LHCN-M2 (cell line): Measurements from ENCODE around the gene ETV6. TPM values are rescaled to one million over a fixed set of nuclear protein-coding genes. Genes with fewer than 3 reads are reported as not detected.
A peak's percentile ranks its signal among the peaks of the same experiment; 100 is the strongest.

Source experiments
- DNase-seq: peaks from one replicate; pipeline ENCODE4 v3.0.0-alpha.2; 2012; ENCODE audit warnings: low read depth
- total RNA-seq: library from RNA; depleted of rRNA; stranded (reverse); fragments of >200 nt; gene quantifications from 2 replicates; pipeline ENCODE4 v1.2.3, GENCODE V29; 2014

Gene ETV6
- total RNA-seq, 1 experiment from 2014 or later: 5.3 TPM

DNA sequence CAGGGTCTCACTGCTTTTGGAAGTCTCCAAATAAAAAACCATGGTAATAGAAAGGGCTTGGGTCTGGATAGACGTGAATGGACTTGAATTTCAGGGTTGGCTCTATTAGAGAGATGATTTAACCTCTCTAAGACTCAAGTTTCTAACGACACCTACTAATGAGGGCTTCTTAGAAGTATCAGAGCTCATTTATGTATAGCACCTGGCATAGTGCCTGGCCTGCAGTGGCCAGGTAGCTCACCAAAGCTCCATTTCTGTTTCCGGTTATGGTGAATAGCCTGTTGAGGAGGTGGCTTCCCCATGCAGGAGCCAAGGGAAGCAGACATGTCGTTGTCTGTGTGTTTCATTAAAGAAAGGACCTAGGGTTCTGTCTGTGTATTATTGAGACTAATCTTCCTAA is 108.6 kb downstream of the ETV6 start:
- no peak for DNase-seq

DNA sequence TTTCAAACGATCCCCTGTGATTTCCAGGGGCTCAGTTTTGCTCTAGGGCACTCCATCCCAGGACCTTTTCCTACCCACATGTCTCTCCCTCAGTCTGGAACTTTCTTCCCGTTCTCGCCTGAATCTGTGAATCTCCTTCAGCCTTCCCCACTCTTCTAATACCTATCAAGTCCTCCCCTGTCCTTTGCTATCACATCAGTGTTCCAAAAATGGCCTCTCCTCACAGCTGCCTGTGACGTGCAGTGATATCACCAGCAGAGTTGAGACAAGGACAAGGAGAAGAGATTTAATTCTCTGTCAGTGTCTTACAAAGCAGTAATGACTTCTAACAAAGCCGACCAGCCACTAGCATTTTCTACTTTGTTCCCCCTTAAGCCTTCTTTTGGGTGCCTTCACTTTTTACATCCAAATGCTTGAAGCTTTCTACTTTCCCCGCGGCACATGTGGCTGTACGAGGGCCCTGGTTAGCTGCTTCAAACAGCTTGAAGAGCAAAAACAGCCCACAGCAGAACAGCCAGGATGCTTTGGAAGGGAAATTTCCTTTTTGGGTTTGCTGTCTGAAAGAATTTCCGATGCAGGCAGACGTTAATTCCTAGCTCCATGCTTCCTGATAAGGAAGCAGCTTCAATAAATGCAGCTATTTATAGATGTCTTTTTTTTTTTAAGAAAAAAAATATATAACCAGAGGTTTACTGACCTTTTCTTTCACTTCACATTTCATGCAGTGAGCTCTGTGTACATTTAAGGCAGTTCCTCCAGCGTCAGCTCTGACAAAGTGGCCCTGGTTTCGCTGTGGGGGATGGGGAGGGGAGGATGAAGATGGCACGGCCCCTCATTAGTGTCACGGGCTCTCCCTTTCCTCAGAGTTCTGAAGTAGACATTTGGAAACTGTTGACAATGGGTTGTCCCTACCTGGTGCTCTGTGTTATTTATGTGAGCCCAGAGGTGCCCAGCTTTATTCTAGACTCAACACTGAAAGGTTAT is 109.3 kb downstream of the ETV6 start:
- no peak for DNase-seq

- DNase-seq: no peak
Observed at GRCh38 chr12:11759494-11759878, 110.0 kb downstream of the ETV6 start.

DNA sequence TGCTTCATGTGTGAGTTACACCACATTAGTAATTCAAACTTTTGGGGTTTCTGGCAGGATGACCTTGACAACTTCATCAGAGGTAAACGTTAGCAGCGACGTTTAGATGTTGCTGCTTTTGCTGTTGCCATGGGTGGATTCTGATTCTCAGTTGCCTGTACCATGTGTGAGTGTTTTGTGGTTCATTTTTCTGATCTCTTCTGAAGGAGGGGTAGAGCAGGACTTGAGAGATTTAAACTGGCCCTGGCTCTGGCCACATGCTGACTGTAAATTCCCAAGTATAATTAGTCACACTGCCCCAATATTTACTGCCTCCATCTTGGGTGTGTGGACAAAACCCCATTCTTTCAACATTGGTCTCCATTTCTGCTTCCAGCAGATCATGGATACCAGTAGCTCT is 110.4 kb downstream of the ETV6 start:
- no peak for DNase-seq

DNA sequence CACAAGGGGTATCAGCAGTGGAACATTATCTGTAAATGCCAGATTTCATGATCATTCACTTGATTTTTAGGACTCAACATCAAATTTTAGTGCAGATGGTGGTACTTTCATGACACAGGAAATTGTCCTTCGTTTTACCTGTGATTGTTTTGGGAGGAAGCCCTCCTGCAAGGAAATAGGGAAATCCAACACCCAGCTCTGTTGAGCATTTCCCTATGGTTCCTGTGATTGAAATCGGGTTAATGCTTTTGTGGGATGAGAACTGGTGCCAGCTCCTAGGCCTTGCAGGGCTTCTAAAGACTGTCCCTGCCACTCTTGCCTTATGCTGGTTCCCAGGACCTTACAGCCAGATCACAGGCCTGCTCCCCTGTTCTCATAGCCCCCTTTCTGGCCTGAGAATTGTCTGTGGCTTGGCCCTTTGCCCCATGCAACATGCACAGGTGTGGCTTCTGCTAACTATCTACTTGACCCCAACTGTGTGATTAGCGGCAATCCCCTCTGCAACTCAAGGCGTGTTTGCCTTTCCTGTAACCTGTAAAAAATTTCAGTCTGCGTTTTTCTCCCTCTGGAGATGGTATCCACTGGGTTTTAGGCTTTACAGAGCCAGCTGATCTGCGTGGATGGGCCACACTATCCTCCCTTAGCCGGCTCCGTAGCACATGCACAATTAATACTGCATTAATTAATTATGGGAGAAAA is 112.5 kb downstream of the ETV6 start:
- DNase-seq: no peak

- DNase-seq: no peak
Observed at GRCh38 chr12:11762723-11763326, 113.4 kb downstream of the ETV6 start.

- DNase-seq: peak; percentile 28
Observed at GRCh38 chr12:11763760-11764520, 114.5 kb downstream of the ETV6 start.

DNA sequence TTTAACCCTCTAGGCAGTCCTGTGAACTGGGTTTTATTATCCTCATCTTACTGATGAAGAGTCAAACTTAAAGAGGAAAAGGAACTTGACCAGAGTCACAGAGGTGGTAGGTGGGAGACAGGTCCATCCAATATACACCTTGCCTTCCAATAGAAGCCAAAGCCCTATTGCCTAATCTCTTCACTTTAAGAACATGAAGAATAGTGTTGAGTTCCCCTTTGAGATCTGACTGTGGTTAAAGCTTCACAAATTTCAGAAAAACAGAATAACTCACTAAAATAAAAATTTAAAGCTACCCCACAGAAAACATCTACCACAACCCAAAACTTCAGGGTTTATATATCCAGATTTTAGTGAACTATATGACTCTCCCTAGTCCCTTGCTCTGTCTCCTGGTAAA is 115.4 kb downstream of the ETV6 start:
- DNase-seq: no peak

DNA sequence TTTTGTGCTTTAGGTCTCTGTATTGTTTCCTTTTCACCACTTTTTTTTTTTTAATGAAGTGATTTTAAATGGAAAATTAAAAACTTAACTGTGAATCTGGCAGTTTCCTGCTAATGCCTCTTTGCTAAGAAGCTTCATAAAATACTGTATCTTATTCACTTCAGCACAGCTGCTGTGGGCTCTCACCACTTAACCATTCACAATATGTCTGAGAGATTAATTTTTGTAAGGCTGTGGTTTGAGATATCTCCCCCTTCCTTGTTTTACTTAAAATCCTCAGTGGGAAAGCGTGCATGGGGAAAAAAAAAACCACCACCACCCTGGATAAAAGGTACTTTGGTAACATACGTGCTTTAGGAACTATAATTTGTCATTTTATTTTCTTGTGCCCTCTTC is 115.9 kb downstream of the ETV6 start:
- DNase-seq: peak; percentile 28

DNA sequence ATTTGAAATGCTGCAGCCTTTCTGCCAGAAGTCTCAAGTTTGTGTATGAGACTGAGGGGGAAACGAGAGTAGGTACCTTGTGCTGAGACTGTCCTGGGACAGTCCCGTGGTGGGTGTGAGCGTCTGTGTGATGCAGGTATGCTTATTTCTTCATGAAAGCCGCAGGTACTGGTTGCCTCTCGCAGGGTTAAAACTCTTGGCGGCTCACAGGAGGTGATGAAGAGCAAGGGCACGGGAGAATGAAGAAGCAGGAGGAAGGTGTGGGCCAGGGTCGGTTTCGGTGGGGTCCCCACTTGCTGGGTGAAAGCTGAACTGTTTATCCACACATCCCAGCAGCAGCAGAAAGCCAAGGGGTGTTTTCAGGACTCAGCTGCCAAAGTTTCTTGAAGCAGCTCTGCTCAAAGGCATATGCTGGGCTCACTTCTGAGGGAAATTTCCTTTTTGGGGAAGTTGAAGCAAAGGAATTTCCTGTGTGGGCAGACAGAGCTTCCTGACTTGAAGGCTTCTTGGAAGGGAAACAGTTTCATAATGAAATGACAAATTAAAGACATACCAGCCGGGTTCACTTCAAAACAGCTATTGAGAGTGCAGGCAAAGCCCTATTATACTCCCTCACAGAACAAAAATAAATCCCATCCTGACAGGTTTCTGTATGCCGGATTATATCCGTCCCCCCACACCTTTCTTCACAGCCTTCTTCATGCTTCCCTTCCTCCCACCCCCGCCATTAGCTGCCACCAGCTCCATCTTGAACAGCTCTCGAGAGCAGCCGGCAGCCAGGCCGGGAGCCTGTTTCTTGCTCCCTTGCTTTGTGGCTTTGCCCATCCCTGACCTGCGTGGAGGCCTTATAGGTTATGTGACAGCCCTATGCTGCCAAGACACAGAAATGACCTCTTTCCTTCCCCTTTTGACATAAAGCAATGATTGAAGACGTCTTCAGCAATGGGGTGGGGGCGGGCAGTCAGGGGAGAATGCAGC is 116.6 kb downstream of the ETV6 start:
- DNase-seq: no peak

DNA sequence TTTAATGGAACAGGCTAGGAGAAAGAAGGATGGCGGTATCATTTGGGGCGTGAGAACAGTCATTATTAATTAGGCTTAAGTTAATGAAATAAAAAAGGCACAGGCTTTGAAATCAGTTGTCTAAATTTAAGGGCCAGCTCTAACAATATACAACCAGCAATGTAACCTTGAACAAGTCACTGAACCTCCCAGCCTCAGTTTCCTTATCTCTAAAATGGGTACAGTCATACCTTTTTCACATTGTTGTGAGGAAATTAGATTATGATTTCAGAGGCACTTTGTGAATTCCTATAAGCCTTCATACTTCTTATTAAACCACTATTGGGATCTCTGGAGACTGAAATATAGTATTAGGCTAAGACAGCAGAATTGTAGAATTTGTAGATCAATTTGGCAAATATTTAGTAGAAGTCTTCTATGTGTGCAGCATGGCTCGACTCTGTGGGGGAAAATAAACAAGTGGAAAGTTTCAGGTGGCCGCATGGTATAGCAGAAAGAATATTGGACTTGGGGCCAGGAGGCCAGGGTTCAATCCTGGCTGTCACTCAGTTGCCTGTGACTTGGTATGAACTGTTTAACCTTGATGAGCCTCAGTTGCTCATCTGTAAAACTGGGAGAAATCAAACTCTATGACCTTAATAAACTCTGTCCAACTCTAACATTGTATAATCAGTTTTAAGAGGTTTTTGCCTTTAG is 117.7 kb downstream of the ETV6 start:
- DNase-seq: no peak

DNA sequence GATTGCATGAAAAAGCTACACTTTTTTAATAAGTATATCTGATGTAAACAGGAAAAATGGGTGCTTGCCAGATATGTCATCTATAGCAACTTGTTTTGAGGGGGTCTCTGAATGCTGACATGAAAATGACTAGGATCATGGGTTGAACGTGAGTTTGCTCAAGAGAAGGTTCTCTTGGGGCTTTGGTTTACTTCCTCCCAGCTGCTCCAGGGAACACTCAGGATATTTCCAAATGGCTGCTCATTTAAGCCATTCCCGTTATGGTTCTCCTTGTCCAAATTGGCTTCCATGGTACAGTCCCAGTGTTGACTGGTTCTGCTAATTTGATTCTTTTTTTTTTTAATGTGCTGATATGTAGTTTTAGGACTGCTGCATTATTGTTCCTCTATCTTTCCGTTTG is 118.3 kb downstream of the ETV6 start:
- DNase-seq: no peak

DNA sequence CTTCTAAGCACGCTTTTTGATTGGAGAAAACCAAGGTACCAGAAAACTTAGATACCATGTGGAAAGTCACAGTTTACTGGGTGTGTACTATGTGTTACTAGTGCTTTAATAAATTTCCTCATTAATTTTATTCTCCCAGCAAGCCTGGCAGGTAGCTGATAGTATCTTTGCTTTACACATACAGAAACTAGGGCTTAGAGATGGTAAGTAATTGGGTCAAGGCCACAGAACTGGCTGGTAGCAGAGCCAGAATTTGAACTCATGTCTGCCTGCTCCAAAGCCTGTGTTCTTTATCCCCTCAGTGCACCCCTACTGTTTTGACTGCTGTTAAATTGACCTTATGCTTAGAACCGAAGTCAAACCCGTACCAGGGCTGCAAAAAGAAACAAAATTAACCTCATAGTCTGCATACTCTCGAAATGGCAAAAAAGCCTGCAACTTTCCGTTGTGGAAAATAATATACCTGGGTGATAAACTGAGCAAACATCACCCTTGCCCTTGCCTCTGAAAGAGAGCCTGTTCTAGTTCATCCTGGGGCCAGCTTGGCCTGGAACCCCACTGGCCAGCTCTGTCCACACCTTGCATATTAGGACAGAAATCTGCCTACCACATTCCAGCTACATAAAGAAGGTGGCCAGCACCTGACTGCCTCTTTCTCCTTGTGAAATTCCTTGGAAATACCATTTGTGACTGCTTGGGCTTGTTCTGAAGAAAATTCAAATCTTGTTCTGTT is 118.9 kb downstream of the ETV6 start:
- no peak for DNase-seq

GRCh38 chr12:11769723-11770514 is 120.4 kb downstream of the ETV6 start:
- DNase-seq: no peak

DNA sequence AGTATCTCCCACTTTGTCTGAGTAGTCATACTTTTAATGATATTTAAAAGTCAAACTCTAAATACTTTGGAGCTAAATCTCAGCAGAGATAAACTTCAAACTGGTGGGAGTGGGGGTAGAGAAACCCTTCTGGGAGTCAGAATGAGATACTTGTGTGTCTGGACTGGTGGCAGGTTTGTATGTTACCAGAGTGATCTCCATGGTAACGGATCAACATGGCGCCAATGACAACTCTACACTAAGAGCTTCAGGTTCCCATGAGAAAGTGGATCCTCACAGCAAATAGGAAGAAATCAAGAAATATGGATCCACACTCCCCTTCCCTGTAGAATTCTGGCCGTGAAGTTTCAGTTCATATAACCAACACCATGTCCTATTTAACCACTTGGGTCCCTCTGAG is 121.9 kb downstream of the ETV6 start:
- peak; percentile 22 for DNase-seq

DNA sequence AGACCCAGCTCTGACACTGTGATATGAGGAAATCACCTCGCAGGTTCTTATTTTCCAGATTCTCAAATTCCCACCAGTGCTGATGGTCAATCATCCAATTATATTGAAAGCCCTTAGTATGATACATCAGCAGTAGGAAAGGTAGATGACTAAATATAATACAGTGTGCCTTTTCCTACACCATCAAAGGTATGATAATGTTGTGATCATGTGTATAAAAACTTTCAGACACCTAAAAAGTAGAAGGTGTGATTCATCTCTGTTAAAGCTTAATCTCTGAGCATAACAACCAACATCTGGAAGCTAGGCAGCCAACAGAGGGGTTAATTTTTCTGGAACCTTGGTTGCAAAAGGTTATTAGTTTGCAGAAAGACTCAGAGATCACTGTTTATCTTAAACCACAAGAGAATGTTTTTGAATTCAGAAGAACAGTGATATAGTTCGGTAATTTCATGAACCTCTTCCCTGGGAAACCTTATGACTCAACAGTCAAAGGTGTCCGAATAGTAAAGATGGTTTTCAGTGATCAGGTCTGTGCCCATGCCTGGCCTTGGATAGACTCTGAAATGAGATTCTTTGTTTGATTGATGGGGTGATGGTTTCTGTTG is 122.5 kb downstream of the ETV6 start:
- peak; percentile 29 for DNase-seq

GRCh38 chr12:11773889-11774677 is 124.6 kb downstream of the ETV6 start:
- DNase-seq: no peak
